ENCODE measurements around the gene GSTT2.
"Not testable (repeated sequence)": the region's sequence is repeated elsewhere in the genome, so short reads cannot be mapped to it uniquely, and the experiment has no call there.

The GSTT2 gene

DNA sequence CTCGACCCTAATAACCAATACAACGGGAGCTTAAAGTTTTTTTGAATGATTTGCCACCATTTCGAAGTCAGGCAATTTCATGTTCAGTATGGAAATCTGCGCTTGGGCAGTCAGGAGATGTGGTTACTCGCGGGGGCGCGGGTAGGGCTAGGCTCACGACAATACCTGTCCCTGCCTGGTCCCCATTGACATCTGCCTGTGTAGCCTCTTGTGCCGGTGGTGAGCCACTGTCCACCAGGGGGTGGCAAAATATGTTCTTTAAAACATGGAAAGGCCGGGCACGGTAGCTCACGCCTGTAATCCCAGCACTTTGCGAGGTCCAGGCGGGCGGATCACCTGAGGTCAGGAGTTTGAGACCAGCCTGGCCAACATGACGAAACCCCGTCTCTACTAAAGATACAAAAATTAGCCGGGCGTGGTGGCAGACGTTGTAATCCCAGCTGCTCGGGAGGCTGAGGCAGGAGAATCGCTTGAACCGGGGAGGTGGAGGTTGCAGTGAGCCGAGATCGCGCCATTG is 5.0 kb upstream of the GSTT2 start:
- DNase-seq (ENCODE audit: low read depth), result not testable (repeated sequence)

DNA sequence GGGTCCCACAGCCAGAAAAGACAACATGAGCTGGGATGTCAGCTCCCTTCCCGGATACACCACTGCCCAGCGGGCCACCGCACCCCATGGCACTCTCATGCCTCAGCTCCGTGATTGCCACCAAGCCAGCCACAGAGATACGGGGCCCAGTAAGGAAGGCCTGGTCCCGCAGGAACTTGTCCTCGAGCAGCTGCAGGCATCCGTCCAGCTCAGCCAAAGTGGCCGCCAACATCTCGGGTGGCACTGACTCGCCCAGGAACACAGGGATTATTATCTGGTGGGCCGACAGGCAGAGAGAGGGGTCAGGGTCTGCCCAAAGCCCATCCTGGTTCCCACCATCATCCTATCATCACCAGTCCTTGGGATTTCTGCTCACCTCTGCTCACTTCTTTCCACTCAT is 2.6 kb upstream of the GSTT2 start:
- not testable (repeated sequence) for DNase-seq (ENCODE audit: low read depth)

DNA sequence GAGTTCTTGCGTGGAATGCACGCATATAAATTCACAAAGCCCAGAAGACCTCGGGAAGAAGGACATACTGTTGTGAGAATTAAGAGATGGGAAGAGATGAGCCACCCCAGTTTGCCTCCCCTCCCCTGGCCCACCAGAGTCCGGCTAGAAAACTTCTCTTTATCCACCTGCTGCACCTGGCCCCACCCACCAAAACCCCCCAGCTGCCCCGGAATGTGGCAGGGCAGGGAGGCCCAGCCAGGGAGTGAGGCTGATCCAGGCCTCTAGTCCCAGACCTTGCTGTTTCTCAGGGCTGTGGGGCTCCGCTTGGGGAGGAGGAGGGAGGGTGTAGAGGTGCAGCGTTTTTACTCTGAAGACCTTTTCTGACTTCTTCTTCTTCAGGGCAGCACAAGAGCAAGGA is 633 bp downstream of the GSTT2 start:
- DNase-seq (ENCODE audit: low read depth), result not testable (repeated sequence)

DNA sequence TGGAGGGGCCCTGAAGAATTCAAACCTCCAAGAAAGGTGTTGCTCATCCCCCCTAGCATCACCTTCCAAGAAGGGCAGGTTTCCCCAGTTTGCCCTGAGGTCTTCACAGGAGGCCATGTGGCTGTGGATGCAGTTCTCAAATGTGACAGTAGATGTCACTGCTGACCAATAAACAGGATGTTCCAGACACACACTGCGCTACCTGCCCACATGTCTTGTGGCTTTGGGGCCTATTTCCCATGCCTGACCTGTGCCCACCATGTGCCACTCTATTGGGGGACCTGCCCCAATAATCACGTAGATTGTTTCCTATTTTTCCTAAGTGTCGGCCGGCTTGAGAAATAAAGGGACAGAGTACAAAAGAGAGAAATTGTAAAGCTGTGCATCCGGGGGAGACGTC is 4.5 kb downstream of the GSTT2 start:
- no peak for DNase-seq (ENCODE audit: low read depth)

DNA sequence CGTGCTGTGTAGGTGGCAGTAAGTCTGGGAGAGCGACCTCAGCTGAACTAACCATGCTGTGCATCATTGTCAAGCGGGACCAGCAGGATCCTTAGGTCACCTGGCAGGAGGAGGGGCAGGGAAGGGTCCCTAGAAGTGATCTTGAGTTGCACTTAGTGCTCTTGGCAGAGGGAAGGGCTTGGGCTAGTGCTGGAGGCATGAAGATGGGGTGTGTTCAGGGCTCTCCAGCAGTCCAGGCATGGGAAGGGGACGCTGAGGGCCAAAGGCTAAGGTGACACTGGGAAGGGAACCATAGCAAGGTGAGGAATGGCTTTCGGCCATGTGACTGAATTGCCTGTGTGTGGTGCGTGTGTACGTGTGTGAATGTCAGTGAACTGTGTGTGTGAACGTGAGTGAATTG is 6.2 kb downstream of the GSTT2 start:
- not testable (repeated sequence) for DNase-seq (ENCODE audit: low read depth)

DNA sequence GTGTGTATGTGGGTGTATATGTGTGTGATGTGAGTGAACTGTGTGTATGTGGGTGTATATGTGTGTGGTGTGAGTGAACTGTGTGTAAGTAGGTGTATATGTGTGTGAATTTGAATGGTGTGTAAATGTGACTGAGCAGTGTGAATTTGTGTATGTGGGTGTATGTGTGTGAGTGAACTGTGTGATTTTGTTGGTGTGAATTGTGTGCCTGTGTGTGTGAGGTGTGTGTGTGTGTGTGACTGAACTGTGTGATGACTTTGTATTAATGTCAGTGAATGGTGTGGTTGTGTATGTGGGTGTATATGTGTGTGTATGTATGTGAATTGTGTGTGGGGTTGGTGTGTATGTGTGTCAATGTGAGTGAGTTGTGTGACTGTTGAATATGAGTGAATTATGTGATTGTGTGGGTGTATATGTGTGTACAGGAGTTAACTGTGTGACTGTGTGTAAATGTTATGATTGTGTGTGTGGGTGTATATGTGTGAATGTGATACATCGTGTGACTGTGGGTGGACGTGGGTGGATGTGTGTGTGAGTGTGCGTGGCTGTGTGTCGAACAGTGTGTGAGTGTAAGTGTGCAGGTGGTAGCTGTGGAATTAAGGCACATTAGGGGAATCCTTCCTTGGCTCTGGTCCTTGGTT is 6.7 kb downstream of the GSTT2 start:
- not testable (repeated sequence) for DNase-seq (ENCODE audit: low read depth)

DNA sequence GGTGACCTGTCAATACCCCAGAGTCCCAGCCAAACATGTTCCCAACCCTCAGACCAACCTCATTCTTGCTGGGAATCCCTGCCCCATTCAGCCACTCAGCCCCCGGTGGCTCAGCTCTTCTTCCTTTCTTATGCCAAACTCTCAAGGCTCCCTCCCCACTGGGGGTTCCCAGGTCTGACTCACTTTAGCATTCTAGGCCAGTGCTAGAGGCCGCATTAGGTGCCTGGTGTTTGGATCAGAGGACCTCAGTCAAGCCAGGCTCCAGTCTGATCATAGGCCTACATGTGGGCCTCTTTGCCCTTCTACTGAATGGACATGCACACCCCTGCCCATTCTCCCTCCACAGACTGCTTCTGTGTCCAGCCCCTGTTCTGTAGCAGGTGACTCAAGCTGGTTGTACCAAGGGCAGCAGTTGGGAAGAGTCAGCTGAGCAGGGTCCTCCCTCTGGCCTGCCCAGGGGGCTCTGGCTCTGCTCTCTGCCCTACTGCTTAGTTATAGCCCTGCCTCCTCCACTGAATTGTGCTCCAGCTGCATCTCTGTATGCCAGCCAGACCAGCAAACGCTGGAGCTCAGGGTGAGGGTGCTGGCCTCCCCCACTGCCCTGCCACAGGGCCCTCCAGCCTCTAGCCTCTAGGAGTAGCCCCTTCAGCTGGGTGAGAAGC is 9.8 kb downstream of the GSTT2 start:
- DNase-seq (ENCODE audit: low read depth), result not testable (repeated sequence)

DNA sequence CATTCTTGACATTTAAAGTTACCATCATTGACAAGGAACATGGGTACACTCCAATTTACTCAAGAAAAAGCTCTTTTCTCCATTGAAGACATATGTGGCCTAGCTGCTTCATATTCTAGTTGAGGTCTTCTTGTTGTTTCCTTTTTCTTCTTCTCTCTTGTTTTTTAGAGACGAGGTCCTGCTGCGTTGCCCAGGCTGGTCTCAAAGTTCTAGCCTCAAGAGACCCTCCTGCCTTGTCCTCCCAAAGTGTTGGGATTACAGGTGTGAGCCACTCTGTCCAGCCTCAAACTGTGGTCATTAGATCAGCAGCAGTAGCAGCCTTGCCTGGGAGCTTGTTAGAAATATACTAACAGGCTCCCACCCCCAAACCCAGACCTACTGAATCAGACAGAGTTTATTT is 13.1 kb downstream of the GSTT2 start:
- not testable (repeated sequence) for DNase-seq (ENCODE audit: low read depth)

DNA sequence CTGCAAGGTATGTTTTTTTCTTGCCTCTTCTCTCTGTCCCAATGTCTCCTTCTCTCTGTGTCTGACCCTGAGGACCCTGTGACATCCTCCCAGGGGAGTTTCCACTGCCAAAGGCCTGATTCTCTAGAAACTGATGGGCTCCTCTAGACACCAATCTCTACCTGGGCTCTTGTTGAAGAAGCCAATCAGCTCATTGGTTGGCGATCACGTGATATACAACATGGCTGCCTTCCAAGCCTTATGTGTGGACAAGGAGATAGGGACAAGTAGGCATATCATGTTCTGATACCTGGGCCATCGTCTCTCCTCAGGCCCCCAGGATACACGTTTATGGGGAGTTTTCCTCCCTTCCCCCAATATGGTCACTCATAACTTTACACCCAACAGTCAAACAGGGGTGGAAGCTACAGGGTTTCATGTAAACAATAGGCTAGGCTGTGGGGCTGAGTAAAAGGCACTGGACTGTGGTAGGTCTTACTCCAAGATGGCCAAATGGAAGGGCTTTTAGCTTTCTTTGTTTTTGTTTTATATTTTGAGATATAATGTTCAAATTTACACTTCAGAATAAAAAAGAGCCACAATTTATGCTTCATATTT is 13.7 kb downstream of the GSTT2 start:
- not testable (repeated sequence) for DNase-seq (ENCODE audit: low read depth)

DNA sequence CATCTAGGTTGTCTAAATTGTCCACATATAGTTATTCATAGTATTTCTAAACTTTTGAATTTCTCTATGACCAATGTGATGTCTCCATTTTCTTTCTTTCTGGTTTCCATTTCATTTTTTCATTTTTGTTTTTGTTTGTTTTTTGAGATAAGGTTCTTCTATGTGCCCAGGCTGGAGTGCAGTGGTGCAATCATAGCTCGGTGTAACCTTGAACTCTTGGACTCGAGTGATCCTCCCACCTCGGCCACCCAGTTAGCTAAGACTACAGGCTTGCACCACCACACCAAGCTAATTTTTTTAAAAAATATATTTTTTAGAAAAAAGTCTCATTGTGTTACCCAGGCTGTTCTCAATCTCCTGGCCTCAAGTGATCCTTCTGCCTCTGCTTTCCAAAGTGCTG is 17.2 kb downstream of the GSTT2 start:
- no peak for DNase-seq (ENCODE audit: low read depth)

DNA sequence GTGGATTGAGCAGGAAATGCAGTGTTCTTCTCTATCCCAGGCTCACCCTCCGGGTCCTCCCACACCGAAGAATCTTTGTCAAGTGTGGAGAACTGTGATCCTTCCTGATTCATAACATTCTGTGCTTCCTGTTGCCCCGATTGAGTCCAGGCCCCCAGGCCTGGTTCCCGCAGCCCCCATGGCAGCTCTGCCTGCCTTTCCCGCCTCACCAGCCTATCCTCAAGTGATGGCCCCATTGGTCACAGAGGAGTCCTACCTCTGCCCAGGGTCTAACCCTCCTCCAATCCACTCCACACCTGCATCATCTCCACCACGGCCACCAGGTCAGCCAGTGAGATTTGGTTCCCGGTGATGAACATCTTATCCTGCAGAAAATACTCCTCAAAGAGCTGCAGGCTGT is 19.8 kb downstream of the GSTT2 start:
- not testable (repeated sequence) for DNase-seq (ENCODE audit: low read depth)

DNA sequence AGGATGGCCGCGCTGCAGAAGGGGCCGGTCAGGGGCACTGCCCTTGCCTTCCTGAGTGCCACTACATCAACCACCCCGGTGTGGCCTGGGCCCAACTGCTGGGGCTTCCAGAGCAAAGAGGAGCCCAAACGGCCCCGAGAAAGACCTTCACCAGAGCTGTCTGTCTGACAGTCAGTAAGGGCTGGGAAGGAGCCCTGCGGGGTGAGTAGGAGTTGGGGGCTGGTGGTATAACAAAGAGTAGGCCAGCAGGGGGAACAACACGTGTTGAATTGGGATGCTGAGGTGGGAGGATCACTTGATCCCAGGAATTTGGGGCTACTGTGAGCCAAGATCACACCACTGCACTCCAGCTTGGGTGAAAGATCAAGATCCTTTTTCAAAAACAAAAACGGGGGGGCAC is 21.4 kb downstream of the GSTT2 start:
- no peak for DNase-seq (ENCODE audit: low read depth)

DNA sequence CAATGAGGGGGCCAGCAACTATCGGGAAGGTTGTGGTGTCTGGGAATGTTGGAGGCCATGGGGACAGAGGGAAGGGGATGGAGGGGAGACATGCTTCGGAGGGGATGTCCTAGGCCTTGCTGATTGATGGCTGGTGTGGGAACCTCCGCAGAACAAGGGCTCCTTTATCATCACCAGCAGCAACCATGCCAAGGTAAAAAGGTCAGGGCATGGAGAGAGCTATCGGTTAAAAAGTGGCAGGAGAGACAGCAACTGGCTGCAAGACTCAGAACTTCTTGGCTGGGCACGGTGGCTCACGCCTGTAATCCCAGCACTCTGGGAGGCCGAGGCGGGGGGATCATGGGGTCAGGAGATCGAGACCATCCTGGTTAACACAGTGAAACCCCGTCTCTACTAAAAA is 22.3 kb downstream of the GSTT2 start:
- DNase-seq (ENCODE audit: low read depth), result no peak

DNA sequence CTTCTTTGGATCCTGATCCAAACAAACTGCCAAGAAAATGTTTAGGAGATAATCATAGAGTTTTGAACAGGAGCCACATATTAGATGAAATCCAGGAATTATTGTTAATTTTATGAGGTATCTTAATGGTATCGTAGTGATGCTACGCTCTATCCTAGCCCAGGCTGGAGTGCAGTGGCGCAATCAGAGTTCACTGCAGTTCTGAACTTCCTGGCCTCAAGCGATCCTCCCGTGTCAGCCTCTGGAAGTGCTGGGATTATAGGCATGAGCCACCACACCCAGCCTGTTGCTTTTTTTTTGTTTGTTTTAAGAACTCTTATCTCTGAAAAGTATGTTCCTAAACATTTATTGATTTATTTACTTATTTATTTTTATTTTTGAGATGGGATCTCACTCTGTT is 22.9 kb downstream of the GSTT2 start:
- DNase-seq (ENCODE audit: low read depth), result no peak

DNA sequence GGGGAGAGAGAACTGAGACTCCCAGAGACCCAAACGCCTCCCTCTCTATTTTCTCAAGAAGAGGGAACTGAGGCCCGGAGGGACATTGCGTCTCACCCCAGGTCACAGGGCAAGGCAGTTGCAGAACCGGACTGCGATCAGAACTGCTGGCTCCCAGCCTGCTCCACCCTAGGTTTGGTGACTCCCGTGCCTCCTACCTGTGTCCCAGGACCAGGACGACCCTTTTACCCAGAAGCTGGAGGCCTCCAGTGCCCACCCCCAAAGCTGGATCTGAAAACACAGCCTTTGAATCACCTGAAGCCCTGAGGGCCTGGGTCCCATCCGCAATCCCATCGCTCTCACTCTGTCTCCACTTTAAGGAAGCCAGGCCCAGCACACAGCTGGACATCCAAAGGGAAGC is 24.0 kb downstream of the GSTT2 start:
- no peak for DNase-seq (ENCODE audit: low read depth)

DNA sequence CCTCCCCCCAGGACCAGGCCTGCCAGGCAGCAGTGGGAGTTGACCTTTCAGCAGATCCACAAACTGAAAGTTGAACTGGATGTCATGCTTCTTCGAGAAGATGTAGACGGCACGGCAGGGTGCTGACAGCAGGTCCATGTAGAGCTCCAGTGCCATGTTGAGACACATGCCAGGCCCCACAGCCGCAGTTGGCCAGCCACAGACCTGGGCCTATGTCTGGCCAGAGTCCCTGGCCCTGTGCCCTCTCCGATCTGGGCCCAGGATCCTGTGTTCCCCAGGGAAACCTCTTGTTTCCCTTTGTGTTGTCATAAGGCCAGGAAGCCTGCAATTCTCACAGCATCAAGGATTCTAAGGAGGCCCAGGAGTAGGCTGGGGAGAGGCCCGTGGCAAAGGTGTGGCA is 25.3 kb downstream of the GSTT2 start, which contains the start of gene GSTT4:
Gene GSTT4 (minus strand): TSS at position 253 of the 400 bp plus-strand sequence. CDS start 97 bp downstream, at position 156.
- DNase-seq (ENCODE audit: low read depth), result no peak

DNA sequence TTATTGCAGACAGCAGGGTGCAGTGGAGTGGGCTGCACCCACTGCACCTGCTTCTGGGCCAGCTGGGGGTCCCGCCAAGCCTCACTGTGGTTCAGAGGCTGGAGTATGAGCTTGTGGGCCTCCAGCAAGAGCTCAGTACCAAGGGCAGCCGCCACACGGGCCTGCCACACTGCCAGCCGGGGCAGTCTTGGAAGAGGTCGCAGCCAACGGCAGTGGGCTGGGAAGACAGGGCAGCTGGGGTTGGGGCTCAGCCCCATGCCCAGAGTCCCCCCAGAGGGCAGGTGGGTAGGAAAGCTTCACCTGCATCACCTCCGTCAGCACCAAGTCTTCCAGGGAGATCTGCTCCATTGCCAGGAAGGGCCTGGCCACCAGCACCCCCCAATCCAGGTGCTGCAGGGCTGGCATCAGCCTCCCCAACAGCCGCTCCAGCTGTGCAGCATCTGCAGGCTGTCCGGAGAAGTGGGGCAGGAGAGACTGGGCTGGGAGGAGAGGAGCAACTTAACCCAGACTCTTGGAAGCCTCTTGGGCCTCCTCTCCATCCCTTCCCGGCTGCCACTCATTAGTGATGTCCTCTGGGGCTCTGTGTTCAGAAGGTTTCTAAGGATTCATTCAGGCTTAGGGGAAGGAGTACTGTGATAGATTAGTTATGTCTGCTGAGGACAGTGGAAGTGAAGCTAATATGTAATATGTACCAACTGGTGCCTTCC is 26.4 kb downstream of the GSTT2 start:
- no peak for DNase-seq (ENCODE audit: low read depth)

DNA sequence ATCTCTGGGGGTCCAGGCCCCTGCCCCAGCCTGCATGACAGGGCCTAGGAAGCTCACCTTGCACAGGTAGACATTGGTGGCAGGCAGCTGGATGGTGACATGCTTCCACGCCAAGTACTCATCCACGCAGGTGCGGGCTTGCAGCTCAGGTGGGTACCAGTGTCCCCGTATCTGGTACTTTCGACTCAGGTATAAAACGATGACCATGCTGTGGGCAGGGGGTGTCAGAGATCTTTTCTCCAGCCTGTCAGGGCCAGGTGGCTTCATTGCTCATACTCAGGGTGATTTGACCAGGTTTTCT is 26.9 kb downstream of the GSTT2 start:
- no peak for DNase-seq (ENCODE audit: low read depth)

DNA sequence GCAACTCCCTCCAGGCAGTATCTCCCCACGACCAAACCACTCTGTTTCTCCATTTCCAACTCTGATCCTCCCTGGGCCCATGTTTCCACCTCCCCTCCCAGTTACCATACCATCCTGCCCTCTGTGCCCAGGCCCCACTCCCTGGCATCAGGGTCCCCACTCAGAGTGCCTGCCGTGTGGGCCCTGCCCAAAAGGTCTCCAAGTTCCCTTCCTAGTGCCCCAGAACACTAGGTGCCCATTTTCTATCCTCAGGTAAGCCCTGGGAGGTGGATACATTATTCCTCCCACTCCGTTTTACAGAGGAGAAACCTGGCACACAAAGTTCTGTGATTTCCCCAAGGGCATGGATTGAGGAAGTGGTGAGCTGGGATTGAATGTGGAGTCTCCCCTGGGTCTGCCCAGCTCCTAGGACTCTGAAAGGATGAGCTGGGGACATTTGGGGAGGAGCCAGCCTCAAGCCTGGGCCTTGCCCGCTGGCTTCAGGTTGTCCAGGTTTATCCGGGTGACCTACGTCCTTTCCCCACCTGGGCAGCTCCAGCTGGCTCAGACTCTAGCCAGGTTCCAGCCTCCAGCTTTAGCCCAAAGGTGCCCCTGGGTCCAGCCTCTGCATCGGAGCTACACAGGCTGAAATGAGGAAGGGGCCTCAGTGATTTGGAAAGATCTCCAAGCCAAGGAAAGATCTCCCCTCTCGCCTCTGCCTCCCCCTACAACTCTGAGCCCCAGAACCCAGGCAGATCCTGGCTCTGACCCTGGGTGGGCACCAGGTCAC is 27.5 kb downstream of the GSTT2 start:
- DNase-seq (ENCODE audit: low read depth), result no peak

DNA sequence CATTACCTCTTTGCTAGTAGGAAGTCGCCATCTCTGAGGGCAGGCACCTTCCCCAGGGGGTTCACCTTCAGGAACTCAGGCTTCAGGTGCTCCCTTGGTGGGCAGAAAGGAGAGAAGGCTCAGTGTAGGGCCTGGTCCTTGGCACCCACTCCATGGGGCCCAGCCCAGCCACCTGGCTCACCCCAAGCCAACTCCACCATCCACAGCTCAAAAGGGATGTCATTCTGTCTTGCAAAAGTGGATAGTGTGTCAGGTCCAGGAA is 28.0 kb downstream of the GSTT2 start:
- no peak for DNase-seq (ENCODE audit: low read depth)

DNA sequence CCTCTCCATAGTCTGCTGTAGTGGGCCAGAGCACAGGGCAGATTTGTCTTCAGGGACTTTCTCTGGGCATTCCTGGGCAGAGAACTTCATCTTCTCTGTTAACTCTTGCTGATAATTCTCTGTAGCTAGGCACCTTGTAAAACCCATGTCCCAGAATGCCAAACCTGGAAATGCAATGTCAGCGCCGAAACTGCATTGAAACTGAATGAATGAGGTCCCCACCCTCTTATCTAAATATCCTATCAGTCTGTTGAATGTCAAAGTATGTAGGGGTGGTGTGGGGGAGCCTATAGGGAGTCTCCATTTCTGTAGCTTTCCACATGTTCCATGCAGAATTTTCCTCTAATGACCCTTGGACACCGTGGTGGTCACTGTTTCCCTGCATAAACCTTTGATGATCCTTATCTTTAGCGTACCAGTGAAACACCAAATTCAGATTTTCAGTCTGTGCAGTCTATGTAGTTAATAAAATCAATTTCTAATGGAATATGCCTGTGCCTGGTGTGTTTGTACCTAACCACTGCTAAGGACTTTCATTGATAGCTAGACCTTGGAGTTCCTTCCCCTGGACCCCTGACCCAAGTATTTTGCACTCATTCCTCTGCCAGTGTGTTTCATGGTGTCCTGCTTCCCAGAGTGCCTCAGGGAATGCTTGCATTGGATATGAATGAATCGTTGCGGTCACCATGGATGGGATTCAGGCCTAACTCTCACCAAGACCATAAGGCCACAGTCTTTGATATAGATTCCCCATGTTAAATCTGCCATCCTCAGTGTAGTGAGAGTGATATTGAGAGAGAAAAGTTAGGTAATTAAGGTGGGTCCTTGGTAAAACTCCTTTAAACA is 28.7 kb downstream of the GSTT2 start:
- no peak for DNase-seq (ENCODE audit: low read depth)
